ENCODE results near the gene PRXL2B.

PRXL2B gene

GRCh38 chr1:2638466-2639115, 52.0 kb downstream of the PRXL2B start:
- no peak for TF ChIP-seq CTCF (conservative IDR thresholded peaks at IDR 0.05)
- no peak for TF ChIP-seq ZFX (IDR thresholded peaks at IDR 0.05)
- H3K27ac ChIP-seq, result no peak overlapping the region

GRCh38 chr1:2639203-2639602, 52.6 kb downstream of the PRXL2B start:
- H3K27ac ChIP-seq, result no peak overlapping the region
- TF ChIP-seq CTCF (conservative IDR thresholded peaks at IDR 0.05) (no peak), ZFX (IDR thresholded peaks at IDR 0.05) (no peak)

- no peak for TF ChIP-seq ZFX (IDR thresholded peaks at IDR 0.05)
- no peak for TF ChIP-seq CTCF (conservative IDR thresholded peaks at IDR 0.05)
- no peak overlapping the region for H3K27ac ChIP-seq
These were observed 53.3 kb downstream of the PRXL2B start for GRCh38 chr1:2639607-2640521.

- no peak overlapping the region for H3K27ac ChIP-seq
- TF ChIP-seq CTCF (conservative IDR thresholded peaks at IDR 0.05), result no peak
- no peak for TF ChIP-seq ZFX (IDR thresholded peaks at IDR 0.05)
These were observed 54.0 kb downstream of the PRXL2B start for GRCh38 chr1:2640626-2641025.

Data from C4-2B (cell line).